Activated CD4-positive, alpha-beta memory T cell treated with anti-CD3 and anti-CD28 coated beads for 36 hours (primary cell): ENCODE measurements around the gene TLK2. TPM values are rescaled to one million over a fixed set of nuclear protein-coding genes. Genes with fewer than 3 reads are reported as not detected.
A peak's percentile ranks its signal among the peaks of the same experiment; 100 is the strongest.
"Not testable (repeated sequence)": the region's sequence is repeated elsewhere in the genome, so short reads cannot be mapped to it uniquely, and the experiment has no call there.

Experiments
- CTCF ChIA-PET: fragments of 350-600 bp; sonication (Branson Sonifier 250); formaldehyde crosslinking; loops from one replicate; lab custom pipeline; 2021; ENCODE audit warnings: antibody characterized with exemption, inconsistent platforms; lab: Charles Lee
- POLR2A ChIA-PET: fragments of 350-600 bp; sonication (Branson Sonifier 250); formaldehyde crosslinking; loops from one replicate; lab custom pipeline; 2021; ENCODE audit warnings: antibody characterized with exemption; lab: Charles Lee
- DNase-seq: peaks from one replicate; pipeline ENCODE4 v3.0.0-alpha.2; 2020
- H3K27ac Mint-ChIP-seq: one replicate; pipeline ENCODE4 v1.8.0; 2021; ENCODE audit warnings: mixed read lengths
- H3K27me3 Mint-ChIP-seq: one replicate; pipeline ENCODE4 v1.8.0; 2021; ENCODE audit warnings: mixed read lengths
- H3K36me3 Mint-ChIP-seq: one replicate; pipeline ENCODE4 v1.8.0; 2021; ENCODE audit warnings: mixed read lengths
- H3K4me1 Mint-ChIP-seq: one replicate; pipeline ENCODE4 v1.8.0; 2021; ENCODE audit warnings: low read depth, mixed read lengths
- H3K4me3 Mint-ChIP-seq: one replicate; pipeline ENCODE4 v1.8.0; 2021; ENCODE audit warnings: mild to moderate bottlenecking, mixed read lengths
- H3K9me3 Mint-ChIP-seq: one replicate; pipeline ENCODE4 v1.8.0; 2021; ENCODE audit warnings: mixed read lengths
- intact Hi-C: fragments of 100-400 bp; cut with micrococcal nuclease; formaldehyde crosslinking; loops from one replicate; pipeline ENCODE4 v1.15.1; 2023
- total RNA-seq, 2 experiments: library from RNA; stranded (reverse); gene quantifications; one replicate each; pipeline ENCODE4 v1.2.3, GENCODE V29; 2021

The TLK2 gene
- total RNA-seq, 2 experiments from 2014 or later, result 30.7 to 31.6 TPM

DNA sequence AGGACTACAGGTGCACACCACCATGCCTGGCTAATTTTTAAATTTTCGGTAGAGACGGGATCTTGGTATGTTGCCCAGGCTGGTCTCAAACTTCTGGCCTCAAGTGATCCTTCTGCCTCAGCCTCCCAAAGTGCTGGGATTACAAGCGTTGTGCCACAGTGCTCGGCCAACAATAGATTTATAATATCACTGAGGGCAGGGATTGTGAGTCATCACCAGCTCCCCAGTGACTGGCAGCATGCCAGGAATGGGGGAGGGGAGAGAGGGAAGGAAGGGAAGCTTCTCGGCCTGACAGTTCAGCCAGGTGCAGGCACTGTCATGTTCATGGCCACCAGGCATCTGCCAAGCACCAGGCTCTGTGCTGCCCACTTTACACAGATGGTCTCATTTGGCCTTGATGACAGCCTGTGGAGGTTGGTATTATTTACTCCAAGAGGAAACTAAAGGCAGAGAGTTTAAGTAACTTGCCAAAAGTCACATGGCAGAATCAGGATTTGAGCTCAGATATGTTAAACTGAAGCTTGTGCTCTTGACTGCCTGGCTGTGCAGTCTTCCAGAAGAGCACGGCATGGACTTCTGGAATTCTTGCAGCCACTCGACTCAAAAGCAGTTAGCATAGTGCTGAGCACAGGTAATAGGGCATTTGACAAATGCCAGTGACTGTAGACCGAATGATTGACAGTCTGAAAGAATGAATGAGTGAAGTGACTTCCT lies 7.8 kb upstream of the TLK2 start:
- H3K36me3 Mint-ChIP-seq, intact Hi-C loops, CTCF ChIA-PET, H3K9me3 Mint-ChIP-seq, H3K4me3 Mint-ChIP-seq, POLR2A ChIA-PET, H3K4me1 Mint-ChIP-seq, H3K27me3 Mint-ChIP-seq: not testable (repeated sequence)
- DNase-seq, result peak; percentile 80
- peak overlapping the region; percentile 75 for H3K27ac Mint-ChIP-seq

GRCh38 chr17:62471380-62471880 lies 7.2 kb upstream of the TLK2 start:
- CTCF ChIA-PET, H3K36me3 Mint-ChIP-seq, POLR2A ChIA-PET, H3K9me3 Mint-ChIP-seq, intact Hi-C loops, H3K27me3 Mint-ChIP-seq, H3K4me1 Mint-ChIP-seq, DNase-seq, H3K4me3 Mint-ChIP-seq: not testable (repeated sequence)
- peak overlapping the region; percentile 24 for H3K27ac Mint-ChIP-seq

DNA sequence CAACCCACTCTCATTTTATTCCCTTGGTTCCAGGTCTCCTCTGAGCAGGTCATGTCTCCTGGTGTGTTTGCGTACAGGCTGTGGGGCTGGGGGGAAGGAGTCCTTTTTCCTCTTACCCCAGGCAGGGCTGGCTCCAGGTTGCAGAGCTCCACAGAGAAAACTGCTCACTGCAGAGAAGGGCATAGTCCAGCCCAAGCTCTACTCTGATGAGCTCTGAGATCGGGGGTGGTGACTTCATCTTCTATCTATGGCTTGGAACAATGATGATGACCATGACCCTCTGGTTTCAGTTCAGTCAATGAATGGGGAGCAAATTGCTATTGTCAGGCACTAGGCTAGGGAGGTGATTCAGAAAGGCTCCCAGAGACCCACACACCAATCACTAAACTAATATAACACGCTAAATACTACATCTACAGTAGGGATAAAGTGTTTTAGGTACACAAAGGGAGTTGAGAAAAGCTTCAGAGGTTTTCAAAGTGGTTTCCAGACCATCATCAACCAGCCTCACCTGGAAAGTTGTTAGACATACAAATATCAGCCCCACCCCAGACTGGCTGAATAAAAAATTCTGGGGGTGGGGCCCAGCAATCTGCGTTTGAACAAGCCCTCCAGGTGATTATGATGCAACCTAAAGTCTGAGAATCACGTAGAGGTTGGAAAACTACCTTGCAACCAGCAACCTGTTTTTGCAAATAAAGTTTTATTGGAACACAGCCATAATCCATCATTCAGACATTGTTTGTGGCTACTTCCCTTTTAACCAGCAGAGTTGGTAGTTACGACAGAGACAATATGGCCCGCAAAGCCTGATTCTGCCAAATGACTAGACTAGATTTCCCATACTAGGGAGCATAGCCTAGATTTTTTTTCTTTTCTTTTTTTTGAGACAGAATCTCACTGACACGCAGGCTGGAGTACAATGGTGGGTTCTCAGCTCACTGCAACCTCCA lies 5.3 kb upstream of the TLK2 start:
- H3K36me3 Mint-ChIP-seq, CTCF ChIA-PET, DNase-seq: not testable (repeated sequence)

GRCh38 chr17:62477111-62477510 lies 1.5 kb upstream of the TLK2 start:
- H3K27me3 Mint-ChIP-seq, POLR2A ChIA-PET, DNase-seq, H3K9me3 Mint-ChIP-seq, CTCF ChIA-PET: not testable (repeated sequence)
- Mint-ChIP-seq H3K36me3 (peaks cover 11% of the 10 kb centered on the region), H3K4me3 (peak overlapping the region; percentile 73), H3K27ac (peak overlapping the region; percentile 53), H3K4me1 (peaks cover 21% of the 10 kb centered on the region)
- intact Hi-C loops, result loop anchor here (5.0 kb wide), 1 partner anchor 55 kb away; the partner anchor contains the start of gene METTL2A

More for the DNA sequence above, 5.3 kb upstream of the TLK2 start:
- POLR2A ChIA-PET, H3K9me3 Mint-ChIP-seq, H3K4me3 Mint-ChIP-seq, H3K27me3 Mint-ChIP-seq, intact Hi-C loops, H3K27ac Mint-ChIP-seq: not testable (repeated sequence)
- peaks cover 12% of the 10 kb centered on the region for H3K4me1 Mint-ChIP-seq

- Mint-ChIP-seq H3K27ac (peak overlapping the region; percentile 53), H3K36me3 (peaks cover 13% of the 10 kb centered on the region), H3K4me3 (peak overlapping the region; percentile 73), H3K4me1 (peaks cover 27% of the 10 kb centered on the region)
- POLR2A ChIA-PET, H3K9me3 Mint-ChIP-seq, CTCF ChIA-PET, H3K27me3 Mint-ChIP-seq: not testable (repeated sequence)
- peak; percentile 54 for DNase-seq
- intact Hi-C loops, result loop anchor here (5.0 kb wide), 1 partner anchor 56 kb away; the partner anchor contains the start of gene METTL2A
Observed at GRCh38 chr17:62477718-62478408, 762 bp upstream of the TLK2 start.

GRCh38 chr17:62478880-62479638 lies 434 bp downstream of the TLK2 start:
- H3K4me1 Mint-ChIP-seq, result peaks cover 32% of the 10 kb centered on the region
- H3K36me3 Mint-ChIP-seq, result peaks cover 15% of the 10 kb centered on the region
- H3K27me3 Mint-ChIP-seq, H3K9me3 Mint-ChIP-seq, CTCF ChIA-PET, POLR2A ChIA-PET: not testable (repeated sequence)
- DNase-seq, result peak; percentile 44
- peak overlapping the region; percentile 93 for H3K27ac Mint-ChIP-seq
- peak overlapping the region; percentile 83 for H3K4me3 Mint-ChIP-seq
- intact Hi-C loops, result loop anchor here (5.0 kb wide), 1 partner anchor 57 kb away; the partner anchor contains the start of gene METTL2A

- peak; percentile 28 for DNase-seq
- H3K9me3 Mint-ChIP-seq, CTCF ChIA-PET, POLR2A ChIA-PET, H3K27me3 Mint-ChIP-seq: not testable (repeated sequence)
- peaks cover 15% of the 10 kb centered on the region for H3K36me3 Mint-ChIP-seq
- peak overlapping the region; percentile 83 for H3K4me3 Mint-ChIP-seq
- H3K27ac Mint-ChIP-seq, result peak overlapping the region; percentile 93
- intact Hi-C loops, result loop anchor here (5.0 kb wide), 1 partner anchor 57 kb away; the partner anchor contains the start of gene METTL2A
- peaks cover 32% of the 10 kb centered on the region for H3K4me1 Mint-ChIP-seq
Observed at GRCh38 chr17:62479639-62480258, 1.1 kb downstream of the TLK2 start.

- intact Hi-C loops, result not testable (repeated sequence)
Observed at GRCh38 chr17:62482553-62482952, 3.9 kb downstream of the TLK2 start.

GRCh38 chr17:62490990-62491389 lies 12.4 kb downstream of the TLK2 start:
- H3K36me3 Mint-ChIP-seq, H3K27ac Mint-ChIP-seq, intact Hi-C loops, CTCF ChIA-PET, H3K4me3 Mint-ChIP-seq, POLR2A ChIA-PET, DNase-seq, H3K9me3 Mint-ChIP-seq, H3K27me3 Mint-ChIP-seq: not testable (repeated sequence)
- peaks cover 21% of the 10 kb centered on the region for H3K4me1 Mint-ChIP-seq

More at GRCh38 chr17:62482553-62482952, 3.9 kb downstream of the TLK2 start:
- H3K9me3 Mint-ChIP-seq, H3K27ac Mint-ChIP-seq, H3K4me3 Mint-ChIP-seq, DNase-seq, H3K27me3 Mint-ChIP-seq: not testable (repeated sequence)
- H3K4me1 Mint-ChIP-seq, result peaks cover 36% of the 10 kb centered on the region
- POLR2A ChIA-PET, result interaction anchor here (0.6 kb wide), 1 partner anchor 1935 kb away, joined by 5 read pairs; no protein-coding TSS in a partner anchor
- CTCF ChIA-PET, result interaction anchor here (1.8 kb wide), 1 partner anchor 61 kb away, joined by 7 read pairs; no protein-coding TSS in a partner anchor
- H3K36me3 Mint-ChIP-seq, result peaks cover 14% of the 10 kb centered on the region

DNA sequence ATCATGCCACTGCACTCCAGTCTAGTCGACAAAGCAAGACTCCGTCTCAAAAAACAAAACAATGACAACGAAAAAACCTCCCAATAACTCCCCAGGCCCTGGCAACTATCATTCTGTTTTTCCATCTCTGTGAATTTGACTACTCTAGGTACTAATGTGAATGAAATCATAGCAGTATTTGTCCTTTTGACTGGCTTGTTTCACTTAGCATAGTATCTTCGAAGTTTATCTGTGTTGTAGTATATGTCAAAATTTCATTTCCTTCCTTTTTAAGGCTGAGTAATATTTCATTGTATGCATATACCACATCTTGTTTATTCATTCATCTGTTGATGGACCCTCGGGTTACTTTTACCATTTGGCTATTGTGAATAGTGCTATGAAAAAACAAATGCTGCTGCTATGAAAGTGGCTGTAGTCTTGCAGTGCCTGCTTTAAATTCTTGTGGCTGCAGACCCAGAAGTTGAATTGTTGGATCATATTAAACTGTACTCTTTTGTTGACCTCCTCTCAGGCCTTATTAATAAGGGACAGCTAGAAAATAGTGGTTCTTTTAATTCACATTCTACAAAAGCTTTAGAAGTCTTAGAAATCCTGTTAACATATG lies 14.5 kb downstream of the TLK2 start:
- H3K4me3 Mint-ChIP-seq, DNase-seq, H3K36me3 Mint-ChIP-seq, H3K27me3 Mint-ChIP-seq, intact Hi-C loops, H3K9me3 Mint-ChIP-seq, POLR2A ChIA-PET, CTCF ChIA-PET, H3K27ac Mint-ChIP-seq: not testable (repeated sequence)
- peaks cover 18% of the 10 kb centered on the region for H3K4me1 Mint-ChIP-seq
